Measurements from ENCODE around the gene ZNF213.

The ZNF213 gene

GRCh38 chr16:3101018-3101840 lies 33.6 kb upstream of the ZNF213 start:
- ChIA-PET CTCF (interaction anchor here (0.7 to 3.6 kb wide), 7 partner anchors 21 to 1056 kb away, joined by 3 to 16 read pairs (median 3); no protein-coding TSS in a partner anchor), POLR2A (no interaction called here)
- Histone ChIP-seq H3K9me3 (ENCODE audit: control insufficient read depth, insufficient read depth, low read depth, low read length) (no peaks in the 10 kb centered on the region), H3K27ac (ENCODE audit: extremely low read depth, low read depth, low read length) (0 out of 2 replicates have a peak overlapping the region, but pooled peaks have one; percentile 20), H3K4me3 (ENCODE audit: low read depth, low read length) (no peak overlapping the region), H3K4me1 (ENCODE audit: control insufficient read depth, insufficient read depth, low read length) (peaks cover 3% of the 10 kb centered on the region), H3K36me3 (ENCODE audit: control insufficient read depth in 2 of 2, insufficient read depth in 1 of 2, low read length in 2 of 2) (no peaks in the 10 kb centered on the region)
- TF ChIP-seq ZNF558 (tag by site-specific recombination; IDR thresholded peaks at IDR 0.05): no peak
- no peak for TF ChIP-seq ZNF624 (tag by site-specific recombination; IDR thresholded peaks at IDR 0.05)
- TF ChIP-seq PRDM2 (tag by site-specific recombination; IDR thresholded peaks at IDR 0.05; ENCODE audit: borderline replicate concordance): no peak
- TF ChIP-seq ZSCAN30 (tag by site-specific recombination; IDR thresholded peaks at IDR 0.05): 0 out of 2 replicates have a peak, but pooled peaks have one; percentile 19
- 0 out of 2 replicates have a peak, but pooled peaks have one; percentile 28 for TF ChIP-seq ZNF660 (tag by site-specific recombination; IDR thresholded peaks at IDR 0.05)
- TF ChIP-seq PBX3 (CRISPR knock-in tag; IDR thresholded peaks at IDR 0.05): no peak
- no peak for TF ChIP-seq ZNF704 (tag by site-specific recombination; IDR thresholded peaks at IDR 0.05)
- no peak for TF ChIP-seq ZNF23 (tag by site-specific recombination; IDR thresholded peaks at IDR 0.05; ENCODE audit: borderline replicate concordance)
- TF ChIP-seq, protein P1, sequence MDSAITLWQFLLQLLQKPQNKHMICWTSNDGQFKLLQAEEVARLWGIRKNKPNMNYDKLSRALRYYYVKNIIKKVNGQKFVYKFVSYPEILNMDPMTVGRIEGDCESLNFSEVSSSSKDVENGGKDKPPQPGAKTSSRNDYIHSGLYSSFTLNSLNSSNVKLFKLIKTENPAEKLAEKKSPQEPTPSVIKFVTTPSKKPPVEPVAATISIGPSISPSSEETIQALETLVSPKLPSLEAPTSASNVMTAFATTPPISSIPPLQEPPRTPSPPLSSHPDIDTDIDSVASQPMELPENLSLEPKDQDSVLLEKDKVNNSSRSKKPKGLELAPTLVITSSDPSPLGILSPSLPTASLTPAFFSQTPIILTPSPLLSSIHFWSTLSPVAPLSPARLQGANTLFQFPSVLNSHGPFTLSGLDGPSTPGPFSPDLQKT (IDR thresholded peaks at IDR 0.05; ENCODE audit: borderline replicate concordance, low read depth, low read length): no peak
- no peak for TF ChIP-seq ZBTB8A (tag by site-specific recombination; IDR thresholded peaks at IDR 0.05)
- peak; percentile 38 for TF ChIP-seq ZNF654 (tag by site-specific recombination; IDR thresholded peaks at IDR 0.05; ENCODE audit: low read depth)
- no peak for TF ChIP-seq ZNF596 (tag by site-specific recombination; IDR thresholded peaks at IDR 0.05)
- no peak for TF ChIP-seq ZSCAN23 (tag by site-specific recombination; IDR thresholded peaks at IDR 0.05)
- no peak for TF ChIP-seq ZNF521 (tag by site-specific recombination; IDR thresholded peaks at IDR 0.05)
- no peak for TF ChIP-seq ZNF155 (tag by site-specific recombination; IDR thresholded peaks at IDR 0.05)
- no peak for TF ChIP-seq ZNF843 (tag by site-specific recombination; IDR thresholded peaks at IDR 0.05)
- peak; percentile 35; the same call in 1 of the 2 replicates for TF ChIP-seq ZIC2 (tag by site-specific recombination; IDR thresholded peaks at IDR 0.05)
- no peak for TF ChIP-seq KLF16 (tag by site-specific recombination; IDR thresholded peaks at IDR 0.05)
- no peak for TF ChIP-seq ZNF600 (tag by site-specific recombination; IDR thresholded peaks at IDR 0.05)
- TF ChIP-seq, protein P2, sequence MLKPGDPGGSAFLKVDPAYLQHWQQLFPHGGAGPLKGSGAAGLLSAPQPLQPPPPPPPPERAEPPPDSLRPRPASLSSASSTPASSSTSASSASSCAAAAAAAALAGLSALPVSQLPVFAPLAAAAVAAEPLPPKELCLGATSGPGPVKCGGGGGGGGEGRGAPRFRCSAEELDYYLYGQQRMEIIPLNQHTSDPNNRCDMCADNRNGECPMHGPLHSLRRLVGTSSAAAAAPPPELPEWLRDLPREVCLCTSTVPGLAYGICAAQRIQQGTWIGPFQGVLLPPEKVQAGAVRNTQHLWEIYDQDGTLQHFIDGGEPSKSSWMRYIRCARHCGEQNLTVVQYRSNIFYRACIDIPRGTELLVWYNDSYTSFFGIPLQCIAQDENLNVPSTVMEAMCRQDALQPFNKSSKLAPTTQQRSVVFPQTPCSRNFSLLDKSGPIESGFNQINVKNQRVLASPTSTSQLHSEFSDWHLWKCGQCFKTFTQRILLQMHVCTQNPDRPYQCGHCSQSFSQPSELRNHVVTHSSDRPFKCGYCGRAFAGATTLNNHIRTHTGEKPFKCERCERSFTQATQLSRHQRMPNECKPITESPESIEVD (tag by site-specific recombination; IDR thresholded peaks at IDR 0.05): no peak
- no peak for TF ChIP-seq REPIN1 (tag by site-specific recombination; IDR thresholded peaks at IDR 0.05; ENCODE audit: low read depth)
- no peak for TF ChIP-seq ZNF2 (tag by site-specific recombination; IDR thresholded peaks at IDR 0.05)
- no peak for TF ChIP-seq ZNF302 (tag by site-specific recombination; IDR thresholded peaks at IDR 0.05; ENCODE audit: low read depth)
- TF ChIP-seq, protein P3, sequence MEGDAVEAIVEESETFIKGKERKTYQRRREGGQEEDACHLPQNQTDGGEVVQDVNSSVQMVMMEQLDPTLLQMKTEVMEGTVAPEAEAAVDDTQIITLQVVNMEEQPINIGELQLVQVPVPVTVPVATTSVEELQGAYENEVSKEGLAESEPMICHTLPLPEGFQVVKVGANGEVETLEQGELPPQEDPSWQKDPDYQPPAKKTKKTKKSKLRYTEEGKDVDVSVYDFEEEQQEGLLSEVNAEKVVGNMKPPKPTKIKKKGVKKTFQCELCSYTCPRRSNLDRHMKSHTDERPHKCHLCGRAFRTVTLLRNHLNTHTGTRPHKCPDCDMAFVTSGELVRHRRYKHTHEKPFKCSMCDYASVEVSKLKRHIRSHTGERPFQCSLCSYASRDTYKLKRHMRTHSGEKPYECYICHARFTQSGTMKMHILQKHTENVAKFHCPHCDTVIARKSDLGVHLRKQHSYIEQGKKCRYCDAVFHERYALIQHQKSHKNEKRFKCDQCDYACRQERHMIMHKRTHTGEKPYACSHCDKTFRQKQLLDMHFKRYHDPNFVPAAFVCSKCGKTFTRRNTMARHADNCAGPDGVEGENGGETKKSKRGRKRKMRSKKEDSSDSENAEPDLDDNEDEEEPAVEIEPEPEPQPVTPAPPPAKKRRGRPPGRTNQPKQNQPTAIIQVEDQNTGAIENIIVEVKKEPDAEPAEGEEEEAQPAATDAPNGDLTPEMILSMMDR (tag by site-specific recombination; IDR thresholded peaks at IDR 0.05): peak; percentile 63

Measured in HEK293 (cell line).